Esophagus squamous epithelium (tissue), 4 donors: ENCODE results near the gene FAM200A.
A peak's percentile ranks its signal among the peaks of the same experiment; 100 is the strongest.

ENCODE experiments used
- CTCF ChIP-seq, 6 experiments: fragments of 450-650 bp in 4 of 6; fragments of 200-600 bp in 2 of 6; sonication (generic) in 2 of 6; IDR thresholded peaks; one replicate each; pipeline ENCODE4 v1.5.1; 2016 to 2019; ENCODE audit warnings: antibody characterized with exemption in 6 of 6, mild to moderate bottlenecking in 4 of 6, moderate library complexity in 4 of 6
- POLR2A ChIP-seq, 4 donors: fragments of 450-650 bp; IDR thresholded peaks; one replicate each; pipeline ENCODE4 v1.6.1; 2017; ENCODE audit warnings: antibody characterized with exemption in 4 of 4, mild to moderate bottlenecking in 4 of 4, moderate library complexity in 3 of 4

- TF ChIP-seq CTCF (IDR thresholded peaks at IDR 0.05), result no peak
- TF ChIP-seq POLR2A (IDR thresholded peaks at IDR 0.05), result peak in 2 of 4 donors; percentile 12 to 38
Measured at GRCh38 chr7:99562832-99563231, 10.9 kb upstream of the FAM200A start.
